GM23248 (cell line): Measurements from ENCODE around the gene PHLPP1.

Experiments used
- EZH2 ChIP-seq: fragments of 200-600 bp; sonication (generic); IDR thresholded peaks from 2 replicates; pipeline ENCODE4 v1.6.1; 2018; ENCODE audit warnings: antibody characterized with exemption, mild to moderate bottlenecking; ENCODE audit not compliant: insufficient read depth, poor library complexity, severe bottlenecking
- EZH2phosphoT487 ChIP-seq: fragments of 200-600 bp; sonication (generic); IDR thresholded peaks from 2 replicates; pipeline ENCODE4 v1.6.1; 2018; ENCODE audit warnings: antibody characterized with exemption, moderate library complexity, mild to moderate bottlenecking, low read depth; ENCODE audit not compliant: insufficient read depth

- TF ChIP-seq EZH2 (no peak), EZH2phosphoT487 (no peak)
These were observed 183.0 kb downstream of the PHLPP1 start for GRCh38 chr18:62898359-62898758.
